CD4-positive, alpha-beta memory T cell (primary cell): ENCODE measurements around the gene NEMF. TPM values are rescaled to one million over a fixed set of nuclear protein-coding genes. Genes with fewer than 3 reads are reported as not detected.

Source experiments
- CTCF ChIA-PET: fragments of 350-600 bp; sonication (Branson Sonifier 250); formaldehyde crosslinking; loops from one replicate; lab custom pipeline; 2021; ENCODE audit warnings: inconsistent platforms; ENCODE audit not compliant: partially characterized antibody; lab: Charles Lee
- POLR2A ChIA-PET: fragments of 350-600 bp; sonication (Branson Sonifier 250); formaldehyde crosslinking; loops from one replicate; lab custom pipeline; 2021; ENCODE audit not compliant: partially characterized antibody; lab: Charles Lee
- DNase-seq, 5 donors: peaks; one replicate each; pipeline versions ENCODE4 v3.0.0 to v3.0.0-alpha.2; 2020 to 2022; ENCODE audit warnings: mixed read lengths in 1 of 5
- H3K27ac ChIP-seq: one replicate; pipeline ENCODE4 v1.7.0; 2013; ENCODE audit warnings: low read depth, low read length
- H3K27me3 ChIP-seq: 2 replicates; pipeline ENCODE4 v1.7.0; 2013; ENCODE audit warnings: mild to moderate bottlenecking, low read length, moderate library complexity; ENCODE audit not compliant: insufficient read depth
- H3K36me3 ChIP-seq: 2 replicates; pipeline ENCODE4 v1.7.0; 2013; ENCODE audit warnings: mild to moderate bottlenecking, low read length, moderate library complexity; ENCODE audit not compliant: insufficient read depth
- H3K4me1 ChIP-seq: 2 replicates; pipeline ENCODE4 v1.7.0; 2013; ENCODE audit warnings: mild to moderate bottlenecking, low read length, moderate library complexity; ENCODE audit not compliant: insufficient read depth
- H3K4me3 ChIP-seq, 2 donors: one replicate each; pipeline ENCODE4 v1.7.0; 2013; ENCODE audit warnings: low read length in 2 of 2, mild to moderate bottlenecking in 1 of 2
- H3K9me3 ChIP-seq, 2 donors: one replicate each; pipeline ENCODE4 v1.7.0; 2013; ENCODE audit warnings: low read length in 2 of 2, control low read depth in 1 of 2; ENCODE audit not compliant: control insufficient read depth in 1 of 2
- H3K27ac Mint-ChIP-seq, 7 donors: one replicate each; pipeline ENCODE4 v1.8.0; 2020 to 2021; ENCODE audit warnings: mixed read lengths in 7 of 7, mild to moderate bottlenecking in 6 of 7, inconsistent platforms in 3 of 7, moderate library complexity in 3 of 7
- H3K27me3 Mint-ChIP-seq, 2 donors: one replicate each; pipeline ENCODE4 v1.8.0; 2020 to 2021; ENCODE audit warnings: mixed read lengths in 2 of 2
- H3K36me3 Mint-ChIP-seq, 2 donors: one replicate each; pipeline ENCODE4 v1.8.0; 2020 to 2021; ENCODE audit warnings: mixed read lengths in 2 of 2, inconsistent platforms in 1 of 2, mild to moderate bottlenecking in 1 of 2
- H3K4me1 Mint-ChIP-seq, 4 donors: one replicate each; pipeline ENCODE4 v1.8.0; 2020 to 2021; ENCODE audit warnings: mixed read lengths in 4 of 4, mild to moderate bottlenecking in 1 of 4
- H3K4me3 Mint-ChIP-seq, 8 donors: one replicate each; pipeline ENCODE4 v1.8.0; 2020 to 2021; ENCODE audit warnings: mixed read lengths in 8 of 8, mild to moderate bottlenecking in 7 of 8, moderate library complexity in 6 of 8, inconsistent platforms in 3 of 8
- H3K9me3 Mint-ChIP-seq, 8 donors: one replicate each; pipeline ENCODE4 v1.8.0; 2020 to 2021; ENCODE audit warnings: mixed read lengths in 8 of 8, mild to moderate bottlenecking in 5 of 8, inconsistent platforms in 3 of 8, moderate library complexity in 1 of 8
- intact Hi-C: fragments of 100-400 bp; cut with micrococcal nuclease; formaldehyde crosslinking; loops from one replicate; pipeline ENCODE4 v1.15.1; 2023
- polyA plus RNA-seq, 2 donors: library from polyadenylated mRNA; unstranded; fragments of 300-500 nt; fragmentation: Illumina TruSeq; gene quantifications; one replicate each; pipeline ENCODE4 v1.2.3, GENCODE V29; 2021
- total RNA-seq, 2 experiments: library from RNA; stranded (reverse); gene quantifications; one replicate each; pipeline ENCODE4 v1.2.3, GENCODE V29; 2021

The NEMF gene
- total and polyA plus RNA-seq, 4 experiments from 2014 or later, result 20.4 to 112 (median 77.7) TPM

- H3K36me3 Mint-ChIP-seq, result peaks cover 15 to 42% of the 10 kb centered on the region in 2 donors
- peak overlapping the region in 6 of 7 donors; percentile 84 to 99 (median 99) for H3K27ac Mint-ChIP-seq
- H3K4me1 Mint-ChIP-seq, result peaks cover 24 to 58% (median 34%) of the 10 kb centered on the region in 4 donors
- Histone ChIP-seq H3K36me3 (peaks cover 6% of the 10 kb centered on the region), H3K27ac (peak overlapping the region; percentile 32), H3K4me1 (peaks cover 30% of the 10 kb centered on the region), H3K4me3 (no peak overlapping the region), H3K27me3 (no peaks in the 10 kb centered on the region), H3K9me3 (no peaks in the 10 kb centered on the region)
- ChIA-PET POLR2A (interaction anchor here (2.2 to 6.2 kb wide), 5 partner anchors 12 to 172 kb away, joined by 8 to 153 read pairs (median 47); partner anchors contain the start of genes DNAAF2, LRR1, MGAT2 and NEMF), CTCF (interaction anchor here (1.2 to 4.9 kb wide), 3 partner anchors 9 to 135 kb away, joined by 3 to 52 read pairs (median 5); partner anchors contain the start of genes DNAAF2 and NEMF)
- no peaks in the 10 kb centered on the region for H3K9me3 Mint-ChIP-seq
- peak overlapping the region; percentile 18 to 99 (median 57) for H3K4me3 Mint-ChIP-seq
- no peak for DNase-seq
- H3K27me3 Mint-ChIP-seq, result peaks cover 0 to 1% of the 10 kb centered on the region in 2 donors
- intact Hi-C loops, result no loop called here
Observed at GRCh38 chr14:49770212-49770817, 82.3 kb downstream of the NEMF start.

- CTCF ChIA-PET, result interaction anchor here (1.2 to 4.9 kb wide), 6 partner anchors 9 to 308 kb away, joined by 3 to 52 read pairs (median 5); partner anchors contain the start of genes DNAAF2 and NEMF
- peak overlapping the region; percentile 95 for H3K27ac ChIP-seq
Observed at GRCh38 chr14:49769581-49770211, 82.9 kb downstream of the NEMF start.

GRCh38 chr14:49769171-49769570, 83.4 kb downstream of the NEMF start:
- H3K36me3 ChIP-seq, result no peaks in the 10 kb centered on the region
- intact Hi-C loops, result loop anchor here (2.0 to 5.0 kb wide), 5 partner anchors 14 to 543 kb away; partner anchors contain the start of genes DMAC2L, L2HGDH, NEMF and VCPKMT
- POLR2A ChIA-PET, result interaction anchor here (0.6 to 6.2 kb wide), 18 partner anchors 8 to 543 kb away, joined by 3 to 153 read pairs (median 16); partner anchors contain the start of genes DMAC2L, DNAAF2, KLHDC1 and L2HGDH
- DNase-seq, result no peak
- H3K9me3 ChIP-seq, result no peaks in the 10 kb centered on the region
- peaks cover 30% of the 10 kb centered on the region for H3K4me1 ChIP-seq
- CTCF ChIA-PET, result interaction anchor here (1.1 to 4.9 kb wide), 8 partner anchors 14 to 347 kb away, joined by 3 to 52 read pairs (median 5); partner anchors contain the start of genes DNAAF2, NEMF and VCPKMT
- peak overlapping the region; percentile 95 for H3K27ac ChIP-seq
- no peaks in the 10 kb centered on the region for H3K27me3 ChIP-seq
- Mint-ChIP-seq H3K9me3 (no peaks in the 10 kb centered on the region), H3K4me1 (peaks cover 20 to 48% (median 28%) of the 10 kb centered on the region in 4 donors), H3K27ac (peak overlapping the region; percentile 96 to 100 (median 99)), H3K27me3 (peaks cover 0 to 1% of the 10 kb centered on the region in 2 donors), H3K36me3 (peaks cover 5 to 30% of the 10 kb centered on the region in 2 donors), H3K4me3 (peak overlapping the region; percentile 92 to 99 (median 98))
- peak overlapping the region; percentile 81 to 97 for H3K4me3 ChIP-seq

More at GRCh38 chr14:49769581-49770211, 82.9 kb downstream of the NEMF start:
- Mint-ChIP-seq H3K27me3 (peaks cover 0 to 1% of the 10 kb centered on the region in 2 donors), H3K9me3 (no peaks in the 10 kb centered on the region), H3K4me1 (peaks cover 21 to 54% (median 31%) of the 10 kb centered on the region in 4 donors), H3K36me3 (peaks cover 9 to 35% of the 10 kb centered on the region in 2 donors), H3K4me3 (peak overlapping the region; percentile 92 to 99 (median 98)), H3K27ac (peak overlapping the region; percentile 96 to 100 (median 99))
- Histone ChIP-seq H3K27me3 (no peaks in the 10 kb centered on the region), H3K4me1 (peaks cover 30% of the 10 kb centered on the region), H3K36me3 (no peaks in the 10 kb centered on the region), H3K4me3 (peak overlapping the region in 1 of 2 donors; percentile 97), H3K9me3 (no peaks in the 10 kb centered on the region)
- intact Hi-C loops, result loop anchor here (2.0 to 5.0 kb wide), 5 partner anchors 13 to 543 kb away; partner anchors contain the start of genes DMAC2L, L2HGDH, NEMF and VCPKMT
- DNase-seq, result no peak
- POLR2A ChIA-PET, result interaction anchor here (0.6 to 6.2 kb wide), 16 partner anchors 7 to 347 kb away, joined by 3 to 153 read pairs (median 20); partner anchors contain the start of genes DNAAF2, KLHDC1, LRR1 and MGAT2

GRCh38 chr14:49768301-49769121, 84.1 kb downstream of the NEMF start:
- Histone ChIP-seq H3K27me3 (no peaks in the 10 kb centered on the region), H3K4me1 (peaks cover 30% of the 10 kb centered on the region), H3K36me3 (no peaks in the 10 kb centered on the region), H3K27ac (peak overlapping the region; percentile 95), H3K4me3 (peak overlapping the region; percentile 81 to 97), H3K9me3 (no peaks in the 10 kb centered on the region)
- ChIA-PET POLR2A (interaction anchor here (0.6 to 6.2 kb wide), 34 partner anchors 8 to 594 kb away, joined by 3 to 153 read pairs (median 6); partner anchors contain the start of genes DMAC2L, DNAAF2, KLHDC1 and L2HGDH), CTCF (interaction anchor here (0.9 to 4.9 kb wide), 19 partner anchors 13 to 348 kb away, joined by 3 to 52 read pairs (median 5); partner anchors contain the start of genes DNAAF2, KLHDC1, MGAT2 and NEMF)
- Mint-ChIP-seq H3K27ac (peak overlapping the region; percentile 96 to 100 (median 99)), H3K27me3 (peaks cover 0 to 1% of the 10 kb centered on the region in 2 donors), H3K36me3 (peaks cover 5 to 26% of the 10 kb centered on the region in 2 donors), H3K4me1 (peaks cover 19 to 45% (median 28%) of the 10 kb centered on the region in 4 donors), H3K9me3 (no peaks in the 10 kb centered on the region), H3K4me3 (peak overlapping the region; percentile 92 to 99 (median 98))
- peak; percentile 65 to 91 (median 75) for DNase-seq
- intact Hi-C loops, result loop anchor here (1.0 to 5.0 kb wide), 9 partner anchors 14 to 544 kb away; partner anchors contain the start of genes DMAC2L, KLHDC1, L2HGDH and LRR1

GRCh38 chr14:49767571-49768300, 84.9 kb downstream of the NEMF start, which contains the start of gene KLHDC2:
TSS of gene KLHDC2 (plus strand) at chr14:49768153. CDS start at chr14:49768469, 316 bp downstream.
- intact Hi-C loops, result loop anchor here (1.0 to 5.0 kb wide), 12 partner anchors 15 to 765 kb away; partner anchors contain the start of genes DMAC2L, KLHDC1, L2HGDH and LRR1

More at GRCh38 chr14:49767571-49768300, 84.9 kb downstream of the NEMF start, which contains the start of gene KLHDC2:
- peak within 1 kb of the TSS; percentile 95 for H3K27ac ChIP-seq
- H3K4me1 ChIP-seq, result peaks cover 30% of the 10 kb centered on the region
- ChIA-PET POLR2A (interaction anchor here (0.6 to 6.2 kb wide), 38 partner anchors 9 to 595 kb away, joined by 3 to 153 read pairs (median 4); partner anchors contain the start of genes DMAC2L, DNAAF2, KLHDC1 and L2HGDH), CTCF (interaction anchor here (0.9 to 4.9 kb wide), 19 partner anchors 14 to 349 kb away, joined by 3 to 52 read pairs (median 4); partner anchors contain the start of genes DNAAF2, KLHDC1, MGAT2 and NEMF)
- peaks cover 5 to 26% of the 10 kb centered on the region in 2 donors for H3K36me3 Mint-ChIP-seq
- peaks cover 19 to 45% (median 28%) of the 10 kb centered on the region in 4 donors for H3K4me1 Mint-ChIP-seq
- H3K9me3 ChIP-seq, result no peaks in the 10 kb centered on the region
- no peaks in the 10 kb centered on the region for H3K27me3 ChIP-seq
- peak within 1 kb of the TSS; percentile 94 to 99 (median 98) for H3K4me3 Mint-ChIP-seq
- no peaks in the 10 kb centered on the region for H3K9me3 Mint-ChIP-seq
- peak within 1 kb of the TSS; percentile 81 to 97 for H3K4me3 ChIP-seq
- no peaks in the 10 kb centered on the region for H3K36me3 ChIP-seq
- DNase-seq, result peak; percentile 87 to 90 (median 89)
- peaks cover 0 to 1% of the 10 kb centered on the region in 2 donors for H3K27me3 Mint-ChIP-seq
- peak within 1 kb of the TSS; percentile 99 to 100 (median 99) for H3K27ac Mint-ChIP-seq
